ENCODE measurements around the gene PIAS4. TPM values are rescaled to one million over a fixed set of nuclear protein-coding genes. Genes with fewer than 3 reads are reported as not detected.
A peak's percentile ranks its signal among the peaks of the same experiment; 100 is the strongest.

Gene PIAS4
- total and polyA plus RNA-seq, 10 of the 15 experiments (the other 5 are each of a cell fraction or from before 2014, with no cell fraction given) = 0.13 to 25.1 (median 11.3) TPM

DNA sequence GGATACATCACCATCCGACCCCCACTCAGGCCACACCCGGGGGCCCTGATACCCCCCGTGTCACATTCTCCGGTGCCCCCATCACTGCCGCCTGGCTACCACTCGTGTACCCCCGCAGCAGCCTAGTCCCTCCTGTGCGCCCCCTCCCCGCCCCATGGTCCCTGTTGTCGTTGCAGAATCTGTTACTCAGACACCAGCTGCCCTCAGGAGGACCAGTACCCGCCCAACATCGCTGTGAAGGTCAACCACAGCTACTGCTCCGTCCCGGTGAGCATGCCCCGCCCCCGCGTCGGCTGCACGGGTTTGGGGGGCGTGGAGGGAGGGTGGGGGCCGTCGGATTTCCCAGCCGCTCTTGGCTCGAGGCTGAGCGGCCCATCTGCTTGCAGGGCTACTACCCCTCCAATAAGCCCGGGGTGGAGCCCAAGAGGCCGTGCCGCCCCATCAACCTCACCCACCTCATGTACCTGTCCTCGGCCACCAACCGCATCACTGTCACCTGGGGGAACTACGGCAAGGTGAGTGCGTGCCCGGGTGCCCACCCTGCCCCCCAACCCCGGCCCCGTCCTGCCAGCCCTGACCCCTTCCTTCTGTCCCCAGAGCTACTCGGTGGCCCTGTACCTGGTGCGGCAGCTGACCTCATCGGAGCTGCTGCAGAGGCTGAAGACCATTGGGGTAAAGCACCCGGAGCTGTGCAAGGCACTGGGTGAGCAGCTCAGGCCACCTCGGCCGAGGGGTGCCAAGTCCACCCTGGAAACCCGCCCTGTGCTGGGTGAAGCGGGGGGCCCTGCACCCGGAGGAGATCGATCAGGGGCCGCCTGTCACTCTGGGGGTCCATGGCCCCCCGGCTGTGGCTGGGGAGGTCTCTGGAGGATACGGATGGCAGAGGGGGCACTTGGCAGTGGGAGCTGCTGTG is 21.1 kb downstream of the PIAS4 start:
- TF ChIP-seq POLR2A (IDR thresholded peaks at IDR 0.05; ENCODE audit: low read depth, low read length) = peak; percentile 20; the same call in 1 of the 2 replicates
- TF ChIP-seq, protein P1, sequence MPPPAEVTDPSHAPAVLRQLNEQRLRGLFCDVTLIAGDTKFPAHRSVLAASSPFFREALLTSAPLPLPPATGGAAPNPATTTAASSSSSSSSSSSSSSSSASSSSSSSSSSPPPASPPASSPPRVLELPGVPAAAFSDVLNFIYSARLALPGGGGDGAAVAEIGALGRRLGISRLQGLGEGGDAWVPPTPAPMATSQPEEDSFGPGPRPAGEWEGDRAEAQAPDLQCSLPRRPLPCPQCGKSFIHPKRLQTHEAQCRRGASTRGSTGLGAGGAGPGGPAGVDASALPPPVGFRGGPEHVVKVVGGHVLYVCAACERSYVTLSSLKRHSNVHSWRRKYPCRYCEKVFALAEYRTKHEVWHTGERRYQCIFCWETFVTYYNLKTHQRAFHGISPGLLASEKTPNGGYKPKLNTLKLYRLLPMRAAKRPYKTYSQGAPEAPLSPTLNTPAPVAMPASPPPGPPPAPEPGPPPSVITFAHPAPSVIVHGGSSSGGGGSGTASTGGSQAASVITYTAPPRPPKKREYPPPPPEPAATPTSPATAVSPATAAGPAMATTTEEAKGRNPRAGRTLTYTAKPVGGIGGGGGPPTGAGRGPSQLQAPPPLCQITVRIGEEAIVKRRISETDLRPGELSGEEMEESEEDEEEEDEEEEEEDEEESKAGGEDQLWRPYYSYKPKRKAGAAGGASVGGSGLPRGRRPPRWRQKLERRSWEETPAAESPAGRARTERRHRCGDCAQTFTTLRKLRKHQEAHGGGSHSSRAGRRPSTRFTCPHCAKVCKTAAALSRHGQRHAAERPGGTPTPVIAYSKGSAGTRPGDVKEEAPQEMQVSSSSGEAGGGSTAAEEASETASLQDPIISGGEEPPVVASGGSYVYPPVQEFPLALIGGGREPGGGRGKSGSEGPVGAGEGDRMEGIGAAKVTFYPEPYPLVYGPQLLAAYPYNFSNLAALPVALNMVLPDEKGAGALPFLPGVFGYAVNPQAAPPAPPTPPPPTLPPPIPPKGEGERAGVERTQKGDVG (CRISPR knock-in tag; IDR thresholded peaks at IDR 0.05) = no peak
- no peak for ATAC-seq
- no peaks in the 10 kb centered on the region for H3K4me1 ChIP-seq (ENCODE audit: control insufficient read depth, insufficient read depth, low read length)
- peaks cover 0 to 9% of the 10 kb centered on the region in 2 experiments; a peak in 3 of 4 replicates for H3K36me3 ChIP-seq (ENCODE audit: control insufficient read depth in 2 of 2, insufficient read depth in 2 of 2, low read length in 1 of 2)
- H3K4me3 ChIP-seq = no peak overlapping the region
- FAIRE-seq = no peak
- no TSS peak for BruUV-seq (replicated peaks)
- no peaks in the 10 kb centered on the region for H3K27me3 ChIP-seq (replicated peaks in 1 of 2; ENCODE audit: control insufficient read depth in 2 of 2, insufficient read depth in 2 of 2, low read length in 1 of 2)
- no peaks in the 10 kb centered on the region for H4K20me1 ChIP-seq (ENCODE audit: control insufficient read depth, insufficient read depth)
- ChIA-PET POLR2A (no interaction called here), RAD21 (ENCODE audit: unreplicated experiment) (interaction anchor here (0.6 kb wide), 1 partner anchor 305 kb away, joined by 3 read pairs; no protein-coding TSS in a partner anchor), SMC1A (ENCODE audit: uncharacterized antibody, unreplicated experiment) (no interaction called here), CTCF (no interaction called here)
- no peak overlapping the region for H3K4me2 ChIP-seq (ENCODE audit: control insufficient read depth, insufficient read depth)
- no peak overlapping the region for H2AFZ ChIP-seq (ENCODE audit: control insufficient read depth, low read depth, low read length)
- no peak for DNase-seq (ENCODE audit: low read depth, low spot score)
- H3K9me3 ChIP-seq (replicated peaks; ENCODE audit: control insufficient read depth, insufficient read depth, low read length) = no peaks in the 10 kb centered on the region
- H3K9ac ChIP-seq (ENCODE audit: control insufficient read depth, insufficient read depth, low read length) = no peak overlapping the region
- no peak overlapping the region for H3K27ac ChIP-seq (ENCODE audit: control insufficient read depth, insufficient read depth)
- intact Hi-C loops (cut with micrococcal nuclease; ENCODE audit: unreplicated experiment) (no loop called here), in situ Hi-C loops (cut with MboI) (no loop called here)
- WGBS (ENCODE audit: insufficient coverage, insufficient replicate concordance, low lambda C conversion rate, missing lambda C conversion rate) = 93% methylated on average over 39 of the region's 48 CpGs
- no peaks in the 10 kb centered on the region for H3K79me2 ChIP-seq (ENCODE audit: control insufficient read depth, insufficient read depth, low read length)
